Gastroesophageal sphincter (tissue), 4 donors: Measurements from ENCODE around the gene ALAS2. TPM values are rescaled to one million over a fixed set of nuclear protein-coding genes. Genes with fewer than 3 reads are reported as not detected.

ENCODE experiments used
- ATAC-seq: fragments of 150-250 bp; one replicate; pipeline ENCODE4 v1.9.1; 2016; ENCODE audit warnings: mild to moderate bottlenecking, moderate library complexity
- H3K27ac ChIP-seq, 4 donors: fragments of 200-600 bp; sonication (generic) in 3 of 4; 1 replicate in 3 of 4; 2 replicates in 1 of 4; pipeline ENCODE4 v1.5.1; 2016 to 2019
- H3K27me3 ChIP-seq: fragments of 200-600 bp; sonication (generic); one replicate; pipeline ENCODE4 v1.5.1; 2019
- H3K36me3 ChIP-seq, 2 donors: fragments of 200-600 bp; sonication (generic); one replicate each; pipeline ENCODE4 v1.5.1; 2019; ENCODE audit warnings: control low read depth in 1 of 2
- H3K4me1 ChIP-seq, 3 donors: fragments of 200-600 bp; sonication (generic); 1 replicate in 2 of 3; 2 replicates in 1 of 3; pipeline ENCODE4 v1.5.1; 2016 to 2019; ENCODE audit warnings: control low read depth in 2 of 3
- H3K4me3 ChIP-seq, 2 donors: fragments of 200-600 bp; sonication (generic); one replicate each; pipeline ENCODE4 v1.5.1; 2019; ENCODE audit warnings: mild to moderate bottlenecking in 1 of 2, moderate library complexity in 1 of 2
- H3K9me3 ChIP-seq, 3 donors: fragments of 200-600 bp; sonication (generic); one replicate each; pipeline ENCODE4 v1.5.1; 2017 to 2019; ENCODE audit warnings: control low read depth in 2 of 3
- CTCF ChIP-seq, 4 experiments: fragments of 200-600 bp in 2 of 4; fragments of 450-650 bp in 2 of 4; sonication (generic) in 1 of 4; IDR thresholded peaks; one replicate each; pipeline ENCODE4 v1.5.1; 2017 to 2019; ENCODE audit warnings: antibody characterized with exemption in 4 of 4, mild to moderate bottlenecking in 2 of 4, moderate library complexity in 2 of 4
- EP300 ChIP-seq: sonication (generic); formaldehyde crosslinking; IDR thresholded peaks from one replicate; pipeline ENCODE4 v1.6.1; 2017; ENCODE audit warnings: antibody characterized with exemption, mild to moderate bottlenecking
- POLR2A ChIP-seq, 2 donors: fragments of 450-650 bp; IDR thresholded peaks; one replicate each; pipeline ENCODE4 v1.6.1; 2017; ENCODE audit warnings: antibody characterized with exemption in 2 of 2, mild to moderate bottlenecking in 2 of 2, moderate library complexity in 1 of 2
- POLR2AphosphoS5 ChIP-seq: sonication (generic); formaldehyde crosslinking; IDR thresholded peaks from one replicate; pipeline ENCODE4 v1.6.1; 2017; ENCODE audit warnings: antibody characterized with exemption
- WGBS, 2 donors: methylation state at CpG; one replicate each; pipeline ENCODE4 v1.1.5; 2018; ENCODE audit warnings: low coverage in 1 of 2; 5-methylcytosine and 5-hydroxymethylcytosine counted together
- total RNA-seq, 4 donors: library from RNA; depleted of rRNA; stranded (reverse); fragments of >200 nt; gene quantifications; one replicate each; pipeline ENCODE4 v1.1.0, GENCODE V29; 2016

Gene ALAS2
- total RNA-seq, 4 donors from 2014 or later = 0.39 to 2.2 (median 1.4) TPM; not detected in 1

DNA sequence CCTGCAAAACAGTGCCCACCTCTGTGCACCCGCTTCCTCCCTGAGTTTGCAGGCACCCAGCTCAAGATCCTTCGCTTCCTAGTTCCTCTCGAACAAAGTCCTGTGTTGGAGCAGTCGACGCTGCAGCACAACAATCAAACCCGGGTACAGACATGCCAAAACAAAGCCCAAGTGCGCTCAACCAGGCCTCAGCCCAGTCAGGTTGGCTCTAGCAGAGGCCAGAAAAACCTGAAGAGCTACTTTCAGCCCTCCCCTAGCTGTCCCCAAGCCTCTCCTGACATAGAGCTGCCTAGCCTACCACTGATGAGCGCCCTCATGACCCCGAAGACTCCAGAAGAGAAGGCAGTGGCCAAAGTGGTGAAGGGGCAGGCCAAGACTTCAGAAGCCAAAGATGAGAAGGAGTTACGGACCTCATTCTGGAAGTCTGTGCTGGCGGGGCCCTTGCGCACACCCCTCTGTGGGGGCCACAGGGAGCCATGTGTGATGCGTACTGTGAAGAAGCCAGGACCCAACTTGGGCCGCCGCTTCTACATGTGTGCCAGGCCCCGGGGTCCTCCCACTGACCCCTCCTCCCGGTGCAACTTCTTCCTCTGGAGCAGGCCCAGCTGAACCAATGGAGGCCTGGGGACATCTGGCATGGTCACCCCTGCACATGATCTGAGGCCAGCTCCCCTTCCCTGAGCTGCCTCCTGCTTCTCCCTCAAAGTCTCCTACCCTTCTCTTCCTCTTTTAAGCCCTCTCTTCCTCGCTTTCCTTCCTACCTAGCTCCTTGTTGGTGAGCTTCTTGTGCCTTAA, 23.8 kb downstream of the ALAS2 start:
- H3K9me3 ChIP-seq = no peaks in the 10 kb centered on the region
- no peak for TF ChIP-seq EP300
- TF ChIP-seq CTCF (IDR thresholded peaks at IDR 0.05) = no peak
- no peak for TF ChIP-seq POLR2AphosphoS5
- no peak for TF ChIP-seq POLR2A (IDR thresholded peaks at IDR 0.05)
- WGBS, 2 donors = 84 to 100% methylated on average over 1 to 4 of the region's 18 CpGs
- peaks cover 0 to 49% of the 10 kb centered on the region in 2 donors for H3K36me3 ChIP-seq
- H3K27me3 ChIP-seq = no peaks in the 10 kb centered on the region
- no peak overlapping the region for H3K4me3 ChIP-seq
- H3K4me1 ChIP-seq = no peaks in the 10 kb centered on the region
- H3K27ac ChIP-seq = no peak overlapping the region
- ATAC-seq = no peak

GRCh38 chrX:55005256-55005655, 25.5 kb downstream of the ALAS2 start:
- Histone ChIP-seq H3K4me1 (peaks cover 0 to 14% (median 2%) of the 10 kb centered on the region in 3 donors), H3K27me3 (no peaks in the 10 kb centered on the region), H3K9me3 (no peaks in the 10 kb centered on the region), H3K4me3 (no peak overlapping the region), H3K27ac (no peak overlapping the region), H3K36me3 (peaks cover 0 to 49% of the 10 kb centered on the region in 2 donors)
- no peak for TF ChIP-seq POLR2AphosphoS5
- no peak for TF ChIP-seq CTCF (IDR thresholded peaks at IDR 0.05)
- TF ChIP-seq EP300 = no peak
- no peak for TF ChIP-seq POLR2A (IDR thresholded peaks at IDR 0.05)
- no peak for ATAC-seq

DNA sequence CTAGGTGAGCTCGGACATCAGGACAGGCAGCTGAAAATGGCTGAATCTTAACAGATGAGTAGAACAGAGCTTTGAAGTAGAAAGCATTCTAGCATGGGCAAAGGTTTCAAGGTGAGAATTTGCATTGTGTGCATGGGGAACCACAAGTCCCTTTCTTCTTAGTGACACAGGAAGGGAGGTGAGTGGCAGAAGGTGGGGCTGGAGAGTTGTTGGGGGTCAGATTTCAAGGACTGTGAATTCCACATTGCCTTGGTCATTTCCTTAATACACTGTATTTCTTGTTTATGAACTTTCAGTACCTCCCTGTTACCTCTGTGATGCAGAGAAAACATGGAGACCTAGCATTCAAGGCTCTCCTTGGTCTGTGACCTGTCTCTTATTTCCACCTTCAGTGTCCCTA, 26.5 kb downstream of the ALAS2 start:
- H3K27me3 ChIP-seq = no peaks in the 10 kb centered on the region
- no CpG with 5 or more reads among the region's 1 CpG for WGBS, 2 donors
- H3K4me1 ChIP-seq = peaks cover 0 to 16% (median 2%) of the 10 kb centered on the region in 3 donors
- H3K27ac ChIP-seq = no peak overlapping the region
- no peak for TF ChIP-seq EP300
- H3K36me3 ChIP-seq = peaks cover 0 to 49% of the 10 kb centered on the region in 2 donors
- no peak for ATAC-seq
- no peak overlapping the region for H3K4me3 ChIP-seq
- no peaks in the 10 kb centered on the region for H3K9me3 ChIP-seq

- H3K36me3 ChIP-seq = peaks cover 0 to 25% of the 10 kb centered on the region in 2 donors
- H3K9me3 ChIP-seq = no peaks in the 10 kb centered on the region
- peaks cover 0 to 19% (median 2%) of the 10 kb centered on the region in 3 donors for H3K4me1 ChIP-seq
- no peaks in the 10 kb centered on the region for H3K27me3 ChIP-seq
- peak within 1 kb of the TSS; percentile 56 to 65 for H3K4me3 ChIP-seq
- peak within 1 kb of the TSS; percentile 47 to 89 (median 87) for H3K27ac ChIP-seq
- ATAC-seq = peak; percentile 96
- no peak for TF ChIP-seq EP300
- TF ChIP-seq POLR2A (IDR thresholded peaks at IDR 0.05) = peak; percentile 48 to 59
- no peak for TF ChIP-seq CTCF (IDR thresholded peaks at IDR 0.05)
- peak; percentile 69 for TF ChIP-seq POLR2AphosphoS5
- 0 to 17% methylated on average over 1 to 2 of the region's 55 CpGs for WGBS, 2 donors
Observed at GRCh38 chrX:54999717-55000598, 30.8 kb downstream of the ALAS2 start, which contains the start of gene APEX2. TSS of gene APEX2 (plus strand) at chrX:55000363. CDS start at chrX:55000423, 60 bp downstream.

DNA sequence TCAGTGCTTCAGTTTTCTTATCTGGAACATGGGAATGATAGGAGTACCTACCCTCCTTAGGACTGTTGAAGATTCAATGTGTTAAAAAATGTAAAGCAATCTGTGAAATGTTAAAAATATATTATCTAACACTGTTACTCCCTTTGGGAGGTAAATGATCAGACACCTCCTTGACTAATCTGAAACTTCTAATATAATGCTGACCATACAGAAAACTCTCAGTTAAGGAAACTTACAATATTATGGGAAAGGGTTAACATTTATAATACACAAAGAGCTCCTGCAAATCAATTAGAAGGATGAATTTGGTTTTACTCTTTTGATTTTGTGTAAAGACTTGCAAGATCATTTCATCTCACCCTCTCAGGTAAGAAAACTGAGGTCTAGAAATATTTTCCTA, 35.2 kb downstream of the ALAS2 start:
- Histone ChIP-seq H3K27ac (no peak overlapping the region), H3K27me3 (no peaks in the 10 kb centered on the region), H3K4me3 (no peak overlapping the region), H3K9me3 (no peaks in the 10 kb centered on the region), H3K4me1 (peaks cover 0 to 6% (median 0%) of the 10 kb centered on the region in 3 donors), H3K36me3 (no peaks in the 10 kb centered on the region)
- TF ChIP-seq POLR2AphosphoS5 (no peak), POLR2A (IDR thresholded peaks at IDR 0.05) (no peak), CTCF (IDR thresholded peaks at IDR 0.05) (no peak), EP300 (no peak)
- no peak for ATAC-seq
